Neuronal stem cell (in vitro differentiated cells): ENCODE measurements around the gene UPK1B.

Experiments
- DNase-seq: peaks from one replicate; pipeline ENCODE4 v3.0.0-alpha.2; 2013; ENCODE audit warnings: low spot score
- H2AFZ ChIP-seq: one replicate; pipeline ENCODE4 v1.6.1; 2013; ENCODE audit warnings: mild to moderate bottlenecking, low read length, inconsistent platforms
- H2AK5ac ChIP-seq: 2 replicates; pipeline ENCODE4 v1.6.1; 2013; ENCODE audit warnings: low read depth, mild to moderate bottlenecking, inconsistent platforms, low read length, moderate library complexity, mixed read lengths
- H2BK120ac ChIP-seq: 2 replicates; pipeline ENCODE4 v1.6.1; 2013; ENCODE audit warnings: low read depth, mild to moderate bottlenecking, inconsistent platforms, low read length, moderate library complexity, mixed read lengths
- H2BK12ac ChIP-seq: one replicate; pipeline ENCODE4 v1.6.1; 2013; ENCODE audit warnings: low read length, inconsistent platforms
- H2BK15ac ChIP-seq: 2 replicates; pipeline ENCODE4 v1.6.1; 2013; ENCODE audit warnings: mild to moderate bottlenecking, low read length, inconsistent platforms, mixed read lengths
- H2BK5ac ChIP-seq: one replicate; pipeline ENCODE4 v1.6.1; 2013; ENCODE audit warnings: inconsistent platforms, mild to moderate bottlenecking, low read length, moderate library complexity
- H3K14ac ChIP-seq: one replicate; pipeline ENCODE4 v1.6.1; 2013; ENCODE audit warnings: low read length, inconsistent platforms
- H3K18ac ChIP-seq: 2 replicates; pipeline ENCODE4 v1.6.1; 2013; ENCODE audit warnings: low read length, inconsistent platforms
- H3K23ac ChIP-seq: 2 replicates; pipeline ENCODE4 v1.6.1; 2013; ENCODE audit warnings: low read depth, mild to moderate bottlenecking, mixed read lengths, low read length, inconsistent platforms; ENCODE audit not compliant: poor library complexity
- H3K27ac ChIP-seq: replicated peaks from 3 replicates; pipeline ENCODE4 v1.5.1; 2013; ENCODE audit warnings: low read length, inconsistent platforms
- H3K27me3 ChIP-seq, 3 experiments: 2 replicates each; pipeline ENCODE4 v1.6.1; 2013; ENCODE audit warnings: low read length in 3 of 3, mild to moderate bottlenecking in 2 of 3, inconsistent platforms in 1 of 3, low read depth in 1 of 3, mixed read lengths in 1 of 3, moderate library complexity in 1 of 3; ENCODE audit not compliant: control insufficient read depth in 3 of 3, insufficient read depth in 3 of 3
- H3K36me3 ChIP-seq, 2 donors: replicated peaks in 1 of 2; 2 replicates each; pipeline ENCODE4 v1.6.1; 2013; ENCODE audit warnings: low read length in 2 of 2; ENCODE audit not compliant: control insufficient read depth in 2 of 2, insufficient read depth in 2 of 2
- H3K4ac ChIP-seq: 2 replicates; pipeline ENCODE4 v1.6.1; 2013; ENCODE audit warnings: inconsistent platforms, mild to moderate bottlenecking, low read length, moderate library complexity
- H3K4me1 ChIP-seq, 2 donors: 1 replicate in 1 of 2; 2 replicates in 1 of 2; pipeline ENCODE4 v1.6.1; 2013; ENCODE audit warnings: low read length in 2 of 2, low read depth in 1 of 2; ENCODE audit not compliant: control insufficient read depth in 2 of 2, insufficient read depth in 1 of 2
- H3K4me2 ChIP-seq: one replicate; pipeline ENCODE4 v1.6.1; 2013; ENCODE audit warnings: mild to moderate bottlenecking, low read length, inconsistent platforms; ENCODE audit not compliant: insufficient read depth, poor library complexity, severe bottlenecking
- H3K4me3 ChIP-seq, 2 donors: 2 replicates each; pipeline ENCODE4 v1.5.1; 2013; ENCODE audit warnings: low read length in 2 of 2, mild to moderate bottlenecking in 2 of 2, inconsistent platforms in 1 of 2, moderate library complexity in 1 of 2
- H3K79me1 ChIP-seq: one replicate; pipeline ENCODE4 v1.6.1; 2013; ENCODE audit warnings: low read depth, mild to moderate bottlenecking, inconsistent platforms, low read length, moderate library complexity
- H3K9ac ChIP-seq: one replicate; pipeline ENCODE4 v1.6.1; 2013; ENCODE audit warnings: mild to moderate bottlenecking, low read depth, low read length, inconsistent platforms; ENCODE audit not compliant: poor library complexity
- H3K9me3 ChIP-seq, 2 donors: replicated peaks in 1 of 2; 2 replicates each; pipeline versions ENCODE3 to v1.6.1; 2013; ENCODE audit warnings: low read length in 2 of 2, mild to moderate bottlenecking in 2 of 2, inconsistent platforms in 1 of 2, low read depth in 1 of 2, mixed read lengths in 1 of 2, moderate library complexity in 1 of 2; ENCODE audit not compliant: control insufficient read depth in 2 of 2, insufficient read depth in 1 of 2
- H4K8ac ChIP-seq: one replicate; pipeline ENCODE4 v1.6.1; 2013; ENCODE audit warnings: low read depth, mild to moderate bottlenecking, inconsistent platforms, low read length, moderate library complexity
- H4K91ac ChIP-seq: one replicate; pipeline ENCODE4 v1.6.1; 2013; ENCODE audit warnings: low read length, low read depth, mild to moderate bottlenecking, inconsistent platforms; ENCODE audit not compliant: poor library complexity
- WGBS, 2 donors: extraction: QIAGEN DNeasy Blood & Tissue Kit; methylation state at CpG; one replicate each; pipeline ENCODE4 v1.1.7; 2013; ENCODE audit warnings: missing lambda C conversion rate in 2 of 2, mixed read lengths in 1 of 2; ENCODE audit not compliant: insufficient read length in 2 of 2, insufficient replicate concordance in 1 of 2; ENCODE audit errors: extremely low coverage in 2 of 2; 5-methylcytosine and 5-hydroxymethylcytosine counted together

UPK1B gene

DNA sequence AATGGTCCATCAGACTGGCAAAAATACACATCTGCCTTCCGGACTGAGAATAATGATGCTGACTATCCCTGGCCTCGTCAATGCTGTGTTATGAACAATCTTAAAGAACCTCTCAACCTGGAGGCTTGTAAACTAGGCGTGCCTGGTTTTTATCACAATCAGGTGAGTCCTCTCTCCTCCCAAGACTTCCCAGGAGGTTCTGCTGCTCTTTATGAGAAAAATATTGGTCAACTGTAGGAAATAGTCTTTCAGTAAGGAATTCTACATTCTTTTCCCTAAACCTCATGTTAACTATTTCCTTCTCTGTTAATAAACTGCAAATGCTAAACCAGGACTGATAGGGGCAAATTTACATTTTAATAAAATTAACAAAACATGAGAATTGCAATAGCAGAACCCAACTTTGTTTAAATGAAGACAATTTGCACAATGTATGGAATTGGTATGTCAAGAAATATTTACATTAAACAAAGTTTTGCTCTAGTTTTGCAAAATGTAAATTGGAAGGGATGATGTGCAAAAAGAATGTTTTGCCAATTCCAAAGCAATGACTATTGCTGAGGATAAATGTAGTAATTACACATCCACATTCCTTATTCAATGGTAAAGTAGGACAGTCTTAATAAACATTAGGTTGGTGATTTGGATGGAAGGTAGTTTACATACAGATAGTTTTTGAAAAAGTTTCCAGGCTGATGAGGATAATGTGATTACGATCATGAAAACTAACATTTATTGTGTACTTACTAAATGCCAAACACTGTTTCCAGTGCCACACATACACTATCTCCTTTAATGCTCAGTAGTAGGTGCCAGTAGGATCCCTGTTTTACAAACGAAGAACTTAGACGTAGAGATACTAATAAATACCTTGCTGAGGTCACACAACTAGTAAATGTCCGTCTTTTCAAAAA, 21.1 kb downstream of the UPK1B start:
- DNase-seq: no peak
- no CpG with 5 or more reads among the region's 7 CpGs for WGBS, 2 donors
- H3K18ac ChIP-seq: no peak overlapping the region
- no peak overlapping the region for H3K4me2 ChIP-seq
- no peak overlapping the region for H2BK120ac ChIP-seq
- H4K8ac ChIP-seq: no peak overlapping the region
- no peaks in the 10 kb centered on the region for H3K27me3 ChIP-seq
- no peaks in the 10 kb centered on the region for H3K4me1 ChIP-seq
- no peak overlapping the region for H3K9ac ChIP-seq
- no peaks in the 10 kb centered on the region for H3K9me3 ChIP-seq
- H2BK5ac ChIP-seq: no peak overlapping the region
- no peaks in the 10 kb centered on the region for H3K79me1 ChIP-seq
- no peak overlapping the region for H2AK5ac ChIP-seq
- no peak overlapping the region for H3K4me3 ChIP-seq
- no peak overlapping the region for H3K4ac ChIP-seq
- H2BK15ac ChIP-seq: no peak overlapping the region
- no peak overlapping the region for H3K14ac ChIP-seq
- H3K36me3 ChIP-seq: no peaks in the 10 kb centered on the region
- no peak overlapping the region for H3K23ac ChIP-seq
- no peak overlapping the region for H2BK12ac ChIP-seq
- H3K27ac ChIP-seq: no peak overlapping the region
- no peak overlapping the region for H4K91ac ChIP-seq
- no peak overlapping the region for H2AFZ ChIP-seq

DNA sequence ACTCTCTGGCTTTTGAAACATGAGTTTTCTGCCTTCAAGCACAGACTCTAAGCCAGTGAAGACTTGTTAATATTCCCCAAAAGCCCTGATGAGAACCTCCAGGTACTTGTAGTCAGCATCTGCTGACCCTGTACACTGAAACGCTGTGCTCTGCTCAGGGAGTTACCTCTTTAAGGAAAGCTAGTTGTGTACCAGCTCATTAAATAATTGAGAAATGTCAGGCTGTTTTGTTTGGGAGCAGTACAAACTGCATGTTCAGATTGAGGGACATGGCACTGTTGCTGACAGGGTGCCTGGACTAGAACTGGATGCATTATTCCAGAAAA, 21.7 kb downstream of the UPK1B start:
- DNase-seq: no peak
- no peak overlapping the region for H3K23ac ChIP-seq
- no CpG with 5 or more reads among the region's 1 CpG for WGBS, 2 donors

DNA sequence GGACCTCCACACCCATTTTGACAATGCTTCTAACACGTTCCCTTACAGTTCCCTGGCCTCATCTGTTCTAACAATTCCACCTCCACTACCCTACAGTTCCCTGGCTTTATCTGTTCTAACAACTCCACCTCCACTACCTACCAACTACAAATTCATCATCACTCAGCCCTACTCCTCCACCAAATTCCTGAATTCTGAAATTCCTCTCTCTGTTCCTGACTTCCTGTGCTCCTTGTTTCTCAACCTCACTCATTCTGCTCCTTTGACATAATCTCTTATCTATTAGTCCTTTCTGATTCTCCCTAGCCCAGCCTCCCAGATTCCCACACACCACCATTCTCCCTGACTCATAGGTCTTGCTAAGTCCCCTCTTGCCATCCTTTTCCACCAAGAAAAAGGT, 22.5 kb downstream of the UPK1B start:
- Histone ChIP-seq H3K23ac (no peak overlapping the region), H3K9ac (no peak overlapping the region), H3K9me3 (no peaks in the 10 kb centered on the region), H4K91ac (no peak overlapping the region), H4K8ac (no peak overlapping the region), H2BK12ac (no peak overlapping the region), H3K4me1 (no peaks in the 10 kb centered on the region), H2BK15ac (no peak overlapping the region), H3K36me3 (no peaks in the 10 kb centered on the region), H3K79me1 (no peaks in the 10 kb centered on the region), H3K18ac (no peak overlapping the region), H3K27me3 (no peaks in the 10 kb centered on the region), H3K4me2 (no peak overlapping the region), H2BK5ac (no peak overlapping the region), H2AFZ (no peak overlapping the region), H3K14ac (no peak overlapping the region), H2BK120ac (no peak overlapping the region), H3K4me3 (no peak overlapping the region), H2AK5ac (no peak overlapping the region), H3K4ac (no peak overlapping the region), H3K27ac (no peak overlapping the region)
- no CpG with 5 or more reads among the region's 1 CpG for WGBS, 2 donors
- no peak for DNase-seq

More for the DNA sequence above, 21.7 kb downstream of the UPK1B start:
- H4K8ac ChIP-seq: no peak overlapping the region
- H3K27me3 ChIP-seq: no peaks in the 10 kb centered on the region
- no peaks in the 10 kb centered on the region for H3K4me1 ChIP-seq
- H3K36me3 ChIP-seq: no peaks in the 10 kb centered on the region
- H3K4me3 ChIP-seq: no peak overlapping the region
- H3K4me2 ChIP-seq: no peak overlapping the region
- H2BK5ac ChIP-seq: no peak overlapping the region
- H3K9me3 ChIP-seq: no peaks in the 10 kb centered on the region
- no peak overlapping the region for H2BK15ac ChIP-seq
- no peaks in the 10 kb centered on the region for H3K79me1 ChIP-seq
- no peak overlapping the region for H2AK5ac ChIP-seq
- no peak overlapping the region for H3K9ac ChIP-seq
- H2BK12ac ChIP-seq: no peak overlapping the region
- no peak overlapping the region for H3K27ac ChIP-seq
- H3K4ac ChIP-seq: no peak overlapping the region
- H2BK120ac ChIP-seq: no peak overlapping the region
- H2AFZ ChIP-seq: no peak overlapping the region
- H4K91ac ChIP-seq: no peak overlapping the region
- no peak overlapping the region for H3K14ac ChIP-seq
- H3K18ac ChIP-seq: no peak overlapping the region

DNA sequence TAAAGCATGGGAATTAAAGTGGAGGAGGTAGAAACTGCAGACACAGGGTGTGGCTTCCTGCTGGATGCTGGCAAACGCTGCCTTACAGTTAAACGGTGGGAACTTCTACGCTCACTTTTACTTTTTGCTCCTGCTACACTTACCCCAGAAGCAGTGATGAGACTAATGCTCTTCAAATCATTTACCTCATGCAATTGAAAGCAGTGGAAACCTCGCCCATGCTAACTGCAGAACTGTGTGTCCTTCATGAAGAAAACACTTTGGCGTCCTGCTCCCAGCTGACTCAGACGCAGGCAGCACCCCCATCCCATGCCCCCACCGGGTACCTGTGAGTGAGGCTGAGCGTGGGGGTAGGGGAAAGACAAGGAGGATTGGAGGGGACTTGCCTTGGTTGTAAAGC, 31.8 kb downstream of the UPK1B start:
- Histone ChIP-seq H3K9me3 (no peaks in the 10 kb centered on the region), H3K4me1 (peaks cover 2 to 3% of the 10 kb centered on the region in 2 donors), H3K36me3 (peaks cover 1 to 11% of the 10 kb centered on the region in 2 donors), H3K9ac (no peak overlapping the region), H2BK5ac (no peak overlapping the region), H3K23ac (no peak overlapping the region), H2AK5ac (no peak overlapping the region), H3K4ac (no peak overlapping the region), H3K4me3 (no peak overlapping the region), H3K27ac (no peak overlapping the region), H4K91ac (no peak overlapping the region), H2BK15ac (no peak overlapping the region), H3K4me2 (no peak overlapping the region), H3K18ac (no peak overlapping the region), H3K27me3 (no peaks in the 10 kb centered on the region), H2BK12ac (no peak overlapping the region), H4K8ac (no peak overlapping the region), H3K79me1 (no peaks in the 10 kb centered on the region), H2BK120ac (no peak overlapping the region), H2AFZ (no peak overlapping the region), H3K14ac (no peak overlapping the region)
- no CpG with 5 or more reads among the region's 8 CpGs for WGBS, 2 donors
- DNase-seq: no peak
